ENCODE measurements around the gene SORCS2. TPM values are rescaled to one million over a fixed set of nuclear protein-coding genes. Genes with fewer than 3 reads are reported as not detected.

Gene SORCS2
- total RNA-seq, 1 donor: 0.27 TPM

GRCh38 chr4:7668271-7668670, 475.9 kb downstream of the SORCS2 start:
- H3K4me3 ChIP-seq (ENCODE audit: low read depth, low read length): no peak overlapping the region
- no peak for DNase-seq (ENCODE audit: low read depth)
- no peak for TF ChIP-seq CTCF (IDR thresholded peaks at IDR 0.05; ENCODE audit: insufficient read depth, low read length)

GRCh38 chr4:7668826-7669225, 476.5 kb downstream of the SORCS2 start:
- TF ChIP-seq CTCF (IDR thresholded peaks at IDR 0.05; ENCODE audit: insufficient read depth, low read length): no peak
- H3K4me3 ChIP-seq (ENCODE audit: low read depth, low read length): no peak overlapping the region
- DNase-seq (ENCODE audit: low read depth): no peak

- TF ChIP-seq CTCF (IDR thresholded peaks at IDR 0.05; ENCODE audit: insufficient read depth, low read length): no peak
- DNase-seq (ENCODE audit: low read depth): no peak
Measured at GRCh38 chr4:7672601-7673000, 480.3 kb downstream of the SORCS2 start.

GRCh38 chr4:7673121-7673520, 480.8 kb downstream of the SORCS2 start:
- no peak for TF ChIP-seq CTCF (IDR thresholded peaks at IDR 0.05; ENCODE audit: insufficient read depth, low read length)
- DNase-seq (ENCODE audit: low read depth): no peak
- no peak overlapping the region for H3K4me3 ChIP-seq (ENCODE audit: low read depth, low read length)

More at GRCh38 chr4:7672601-7673000, 480.3 kb downstream of the SORCS2 start:
- H3K4me3 ChIP-seq (ENCODE audit: low read depth, low read length): no peak overlapping the region

- no peak overlapping the region for H3K4me3 ChIP-seq (ENCODE audit: low read depth, low read length)
- TF ChIP-seq CTCF (IDR thresholded peaks at IDR 0.05; ENCODE audit: insufficient read depth, low read length): no peak
- no peak for DNase-seq (ENCODE audit: low read depth)
Measured at GRCh38 chr4:7674706-7675105, 482.4 kb downstream of the SORCS2 start.

- DNase-seq (ENCODE audit: low read depth): no peak
- TF ChIP-seq CTCF (IDR thresholded peaks at IDR 0.05; ENCODE audit: insufficient read depth, low read length): no peak
- H3K4me3 ChIP-seq (ENCODE audit: low read depth, low read length): no peak overlapping the region
Measured at GRCh38 chr4:7675136-7675535, 482.8 kb downstream of the SORCS2 start.

GRCh38 chr4:7675612-7676320, 483.4 kb downstream of the SORCS2 start:
- TF ChIP-seq CTCF (IDR thresholded peaks at IDR 0.05; ENCODE audit: insufficient read depth, low read length): no peak
- no peak for DNase-seq (ENCODE audit: low read depth)
- H3K4me3 ChIP-seq (ENCODE audit: low read depth, low read length): no peak overlapping the region
